Measurements from ENCODE around the gene RPSA. TPM values are rescaled to one million over a fixed set of nuclear protein-coding genes. Genes with fewer than 3 reads are reported as not detected.

The RPSA gene
- polyA plus RNA-seq, 2 of the 4 experiments (the other 2 are of a cell fraction) = 2,484 to 3,141 TPM

DNA sequence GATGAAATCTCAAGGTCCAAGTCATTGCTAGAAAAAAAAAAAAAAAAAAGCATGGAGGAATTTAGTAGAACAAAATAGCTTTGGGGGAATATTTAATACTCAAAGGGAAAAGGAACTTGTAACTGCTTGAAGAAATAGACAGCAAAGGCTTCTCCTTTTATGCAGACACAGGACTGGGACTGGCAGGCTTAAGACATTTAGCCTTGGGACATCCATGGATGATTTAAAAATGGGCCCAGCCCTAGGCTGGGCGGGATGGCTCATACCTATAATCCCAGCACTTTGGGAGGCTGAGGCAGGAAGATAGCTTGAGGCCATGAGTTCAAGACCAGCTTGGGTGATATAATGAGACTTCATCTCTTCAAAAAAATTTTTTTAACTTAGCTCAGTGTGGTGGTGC lies 19.8 kb downstream of the RPSA start:
- TF ChIP-seq GATA3 (IDR thresholded peaks at IDR 0.05; ENCODE audit: borderline replicate concordance) = no peak
- H3K4me3 ChIP-seq = no peak overlapping the region
- FAIRE-seq (no peak), DNase-seq (ENCODE audit: low read depth in 1 of 2, low spot score in 1 of 2) (no peak), ATAC-seq (no peak)
- ChIA-PET CTCF (interaction anchor here (1.2 to 1.3 kb wide), 2 partner anchors 72 to 73 kb away, joined by 3 to 4 read pairs; no protein-coding TSS in a partner anchor), POLR2A (no interaction called here)
- no peaks in the 10 kb centered on the region for H3K4me1 ChIP-seq
- H3K27ac ChIP-seq = no peak overlapping the region
- H3K9me3 ChIP-seq = no peaks in the 10 kb centered on the region
- WGBS (ENCODE audit: missing lambda C conversion rate) = 43% methylated on average over 1 of the region's 1 CpG
- no peak overlapping the region for H3K4me2 ChIP-seq

GRCh38 chr3:39427506-39427905 lies 21.0 kb downstream of the RPSA start:
- DNase-seq (ENCODE audit: low read depth in 1 of 2, low spot score in 1 of 2) (no peak), ATAC-seq (no peak), FAIRE-seq (no peak)
- Histone ChIP-seq H3K4me3 (no peak overlapping the region), H3K9me3 (no peaks in the 10 kb centered on the region), H3K4me1 (no peaks in the 10 kb centered on the region), H3K27ac (no peak overlapping the region), H3K4me2 (no peak overlapping the region)
- TF ChIP-seq, protein P1, sequence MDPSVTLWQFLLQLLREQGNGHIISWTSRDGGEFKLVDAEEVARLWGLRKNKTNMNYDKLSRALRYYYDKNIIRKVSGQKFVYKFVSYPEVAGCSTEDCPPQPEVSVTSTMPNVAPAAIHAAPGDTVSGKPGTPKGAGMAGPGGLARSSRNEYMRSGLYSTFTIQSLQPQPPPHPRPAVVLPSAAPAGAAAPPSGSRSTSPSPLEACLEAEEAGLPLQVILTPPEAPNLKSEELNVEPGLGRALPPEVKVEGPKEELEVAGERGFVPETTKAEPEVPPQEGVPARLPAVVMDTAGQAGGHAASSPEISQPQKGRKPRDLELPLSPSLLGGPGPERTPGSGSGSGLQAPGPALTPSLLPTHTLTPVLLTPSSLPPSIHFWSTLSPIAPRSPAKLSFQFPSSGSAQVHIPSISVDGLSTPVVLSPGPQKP (IDR thresholded peaks at IDR 0.05; ENCODE audit: low read depth, low read length) = no peak
- TF ChIP-seq CBX8 (IDR thresholded peaks at IDR 0.05) (no peak), FOXS1 (CRISPR knock-in tag; IDR thresholded peaks at IDR 0.05) (no peak), SMC3 (IDR thresholded peaks at IDR 0.05) (no peak), RNF2 (IDR thresholded peaks at IDR 0.05; ENCODE audit: borderline replicate concordance, low read depth) (no peak), POLR2A (IDR thresholded peaks at IDR 0.05; ENCODE audit: low read length) (no peak), RAD21 (conservative IDR thresholded peaks at IDR 0.05 in 1 of 2, IDR thresholded peaks at IDR 0.05 in 1 of 2) (no peak), JUNB (IDR thresholded peaks at IDR 0.05) (no peak), ZFP36 (IDR thresholded peaks at IDR 0.05; ENCODE audit: borderline replicate concordance, partially characterized antibody) (no peak), BCL3 (IDR thresholded peaks at IDR 0.05) (no peak), KDM5A (IDR thresholded peaks at IDR 0.05) (no peak), POLR2AphosphoS2 (conservative IDR thresholded peaks at IDR 0.05; ENCODE audit: low read length) (no peak), HOXA7 (CRISPR knock-in tag; IDR thresholded peaks at IDR 0.05) (no peak), RFX5 (IDR thresholded peaks at IDR 0.05) (no peak), NFE2L2 (conservative IDR thresholded peaks at IDR 0.05; ENCODE audit: low read length) (no peak), HOXB13 (CRISPR knock-in tag; IDR thresholded peaks at IDR 0.05; ENCODE audit: low read depth) (no peak), REST (IDR thresholded peaks at IDR 0.05) (no peak)
- TF ChIP-seq, protein P2, sequence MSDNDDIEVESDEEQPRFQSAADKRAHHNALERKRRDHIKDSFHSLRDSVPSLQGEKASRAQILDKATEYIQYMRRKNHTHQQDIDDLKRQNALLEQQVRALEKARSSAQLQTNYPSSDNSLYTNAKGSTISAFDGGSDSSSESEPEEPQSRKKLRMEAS (IDR thresholded peaks at IDR 0.05) = no peak
- 96% methylated on average over 1 of the region's 1 CpG for WGBS (ENCODE audit: missing lambda C conversion rate)
- POLR2A ChIA-PET = no interaction called here
- CTCF ChIA-PET = interaction anchor here (1.2 to 2.0 kb wide), 3 partner anchors 20 to 72 kb away, joined by 3 to 8 read pairs (median 4); no protein-coding TSS in a partner anchor
